DOHH2 (cell line): ENCODE measurements around the gene ACVR2A.

Source experiments
- EZH2phosphoT487 ChIP-seq: fragments of 200-600 bp; sonication (generic); IDR thresholded peaks from 2 replicates; pipeline ENCODE4 v1.6.1; 2017; ENCODE audit warnings: borderline replicate concordance, mild to moderate bottlenecking, antibody characterized with exemption, low read length, moderate library complexity, mixed read lengths
- TF ChIP-seq, protein P1 (sequence below): fragments of 200-600 bp; sonication (generic); IDR thresholded peaks from one replicate; pipeline ENCODE4 v1.5.1; 2014; ENCODE audit warnings: antibody characterized with exemption, mild to moderate bottlenecking, low read depth, low read length; ENCODE audit not compliant: poor library complexity, severe bottlenecking

DNA sequence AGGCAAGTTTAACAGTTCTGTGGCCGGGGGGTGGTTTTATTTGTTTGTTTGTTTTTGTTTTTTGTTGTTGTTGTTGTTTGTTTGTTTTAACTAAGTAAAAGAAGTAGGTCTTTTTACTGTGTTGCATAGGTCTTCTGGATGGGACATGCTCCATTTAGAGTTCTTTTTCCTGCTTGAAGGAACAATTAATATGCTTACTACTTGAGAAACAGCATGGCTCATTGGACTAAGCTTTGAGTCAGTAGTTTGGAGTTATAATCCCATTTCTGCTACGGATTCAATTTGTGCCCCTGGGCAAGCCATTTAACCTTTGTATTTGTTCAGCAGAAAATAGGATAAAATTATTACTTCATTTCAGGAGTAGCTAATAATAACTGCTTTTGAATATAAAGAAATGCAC, 8.7 kb upstream of the ACVR2A start:
- TF ChIP-seq, protein P1, sequence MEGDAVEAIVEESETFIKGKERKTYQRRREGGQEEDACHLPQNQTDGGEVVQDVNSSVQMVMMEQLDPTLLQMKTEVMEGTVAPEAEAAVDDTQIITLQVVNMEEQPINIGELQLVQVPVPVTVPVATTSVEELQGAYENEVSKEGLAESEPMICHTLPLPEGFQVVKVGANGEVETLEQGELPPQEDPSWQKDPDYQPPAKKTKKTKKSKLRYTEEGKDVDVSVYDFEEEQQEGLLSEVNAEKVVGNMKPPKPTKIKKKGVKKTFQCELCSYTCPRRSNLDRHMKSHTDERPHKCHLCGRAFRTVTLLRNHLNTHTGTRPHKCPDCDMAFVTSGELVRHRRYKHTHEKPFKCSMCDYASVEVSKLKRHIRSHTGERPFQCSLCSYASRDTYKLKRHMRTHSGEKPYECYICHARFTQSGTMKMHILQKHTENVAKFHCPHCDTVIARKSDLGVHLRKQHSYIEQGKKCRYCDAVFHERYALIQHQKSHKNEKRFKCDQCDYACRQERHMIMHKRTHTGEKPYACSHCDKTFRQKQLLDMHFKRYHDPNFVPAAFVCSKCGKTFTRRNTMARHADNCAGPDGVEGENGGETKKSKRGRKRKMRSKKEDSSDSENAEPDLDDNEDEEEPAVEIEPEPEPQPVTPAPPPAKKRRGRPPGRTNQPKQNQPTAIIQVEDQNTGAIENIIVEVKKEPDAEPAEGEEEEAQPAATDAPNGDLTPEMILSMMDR, result no peak
- no peak for TF ChIP-seq EZH2phosphoT487
